AG04449 (cell line): ENCODE measurements around the gene NFE2L3.

ENCODE experiments used
- CTCF ChIA-PET: fragments of 350-600 bp; formaldehyde crosslinking; extraction: SDS; loops from one replicate; lab custom pipeline; 2021; ENCODE audit warnings: antibody characterized with exemption; lab: Yijun Ruan, JAX
- POLR2A ChIA-PET: fragments of 400-600, 350-600 bp; formaldehyde crosslinking; extraction: SDS; loops from one replicate; lab custom pipeline; 2020; ENCODE audit warnings: antibody characterized with exemption, inconsistent platforms; lab: Yijun Ruan, JAX
- DNase-seq: peaks from one replicate; pipeline ENCODE4 v3.0.0-alpha.2; 2010; ENCODE audit warnings: low read depth, low spot score
- H3K4me3 ChIP-seq: 2 replicates; pipeline ENCODE4 v1.5.1; 2011; ENCODE audit warnings: low read depth, mild to moderate bottlenecking, control low read depth, low read length
- TF ChIP-seq, protein P1 (sequence below): IDR thresholded peaks from one replicate; pipeline ENCODE4 v1.5.1; 2011; ENCODE audit warnings: mild to moderate bottlenecking, moderate library complexity, low read length, control low read depth, inconsistent platforms; ENCODE audit not compliant: insufficient read depth; ENCODE audit errors: missing control alignments

NFE2L3 gene

DNA sequence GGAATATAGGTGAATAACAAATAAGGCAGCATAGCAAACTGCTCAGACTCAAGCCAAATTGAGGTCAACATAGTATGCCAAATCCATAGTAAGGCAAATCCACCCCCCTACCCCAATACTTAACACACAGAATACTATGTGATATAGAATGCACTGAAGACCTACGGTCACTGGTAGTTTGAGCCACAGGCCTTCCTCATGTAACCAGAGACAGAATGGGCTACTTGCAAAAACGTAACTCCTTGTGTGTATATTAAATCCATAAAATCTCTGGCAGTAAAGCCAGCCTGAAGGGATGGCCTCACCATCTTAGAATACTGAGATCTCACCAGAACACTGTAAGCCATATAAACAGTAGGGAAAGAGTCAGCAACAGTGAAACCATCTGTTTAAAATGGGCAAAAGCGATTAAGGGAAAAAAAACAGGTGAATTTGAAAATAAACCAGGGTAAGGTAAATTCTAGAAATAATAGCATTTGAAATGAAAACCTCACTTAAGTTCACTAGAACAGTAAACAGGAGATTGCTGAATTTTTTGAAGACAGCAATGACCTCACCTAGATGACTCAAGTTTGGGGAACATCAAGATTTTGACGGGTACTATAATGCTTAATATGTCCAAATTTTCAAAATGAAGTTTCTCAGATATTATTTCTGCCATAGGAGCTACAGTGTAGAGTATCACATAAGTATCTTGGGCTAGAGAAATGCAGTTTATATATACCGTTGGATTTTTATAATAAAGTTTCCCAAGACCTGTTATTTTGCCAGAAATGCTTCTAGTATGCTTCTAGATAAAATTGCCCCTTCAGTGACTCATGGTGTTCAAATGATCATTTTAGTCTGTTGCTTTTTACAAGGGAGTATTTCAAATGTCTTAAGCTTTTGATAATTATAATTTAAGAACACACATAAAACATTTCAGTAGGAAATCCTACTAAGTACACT lies 34.6 kb downstream of the NFE2L3 start:
- POLR2A ChIA-PET = interaction anchor here (3.4 kb wide), 1 partner anchor 12 kb away, joined by 24 read pairs; the partner anchor contains the start of gene HNRNPA2B1
- no peak for DNase-seq
- TF ChIP-seq, protein P1, sequence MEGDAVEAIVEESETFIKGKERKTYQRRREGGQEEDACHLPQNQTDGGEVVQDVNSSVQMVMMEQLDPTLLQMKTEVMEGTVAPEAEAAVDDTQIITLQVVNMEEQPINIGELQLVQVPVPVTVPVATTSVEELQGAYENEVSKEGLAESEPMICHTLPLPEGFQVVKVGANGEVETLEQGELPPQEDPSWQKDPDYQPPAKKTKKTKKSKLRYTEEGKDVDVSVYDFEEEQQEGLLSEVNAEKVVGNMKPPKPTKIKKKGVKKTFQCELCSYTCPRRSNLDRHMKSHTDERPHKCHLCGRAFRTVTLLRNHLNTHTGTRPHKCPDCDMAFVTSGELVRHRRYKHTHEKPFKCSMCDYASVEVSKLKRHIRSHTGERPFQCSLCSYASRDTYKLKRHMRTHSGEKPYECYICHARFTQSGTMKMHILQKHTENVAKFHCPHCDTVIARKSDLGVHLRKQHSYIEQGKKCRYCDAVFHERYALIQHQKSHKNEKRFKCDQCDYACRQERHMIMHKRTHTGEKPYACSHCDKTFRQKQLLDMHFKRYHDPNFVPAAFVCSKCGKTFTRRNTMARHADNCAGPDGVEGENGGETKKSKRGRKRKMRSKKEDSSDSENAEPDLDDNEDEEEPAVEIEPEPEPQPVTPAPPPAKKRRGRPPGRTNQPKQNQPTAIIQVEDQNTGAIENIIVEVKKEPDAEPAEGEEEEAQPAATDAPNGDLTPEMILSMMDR = no peak
- H3K4me3 ChIP-seq = no peak overlapping the region
- CTCF ChIA-PET = interaction anchor here (3.5 to 4.0 kb wide), 3 partner anchors 11 to 96 kb away, joined by 18 to 59 read pairs (median 29); no protein-coding TSS in a partner anchor

DNA sequence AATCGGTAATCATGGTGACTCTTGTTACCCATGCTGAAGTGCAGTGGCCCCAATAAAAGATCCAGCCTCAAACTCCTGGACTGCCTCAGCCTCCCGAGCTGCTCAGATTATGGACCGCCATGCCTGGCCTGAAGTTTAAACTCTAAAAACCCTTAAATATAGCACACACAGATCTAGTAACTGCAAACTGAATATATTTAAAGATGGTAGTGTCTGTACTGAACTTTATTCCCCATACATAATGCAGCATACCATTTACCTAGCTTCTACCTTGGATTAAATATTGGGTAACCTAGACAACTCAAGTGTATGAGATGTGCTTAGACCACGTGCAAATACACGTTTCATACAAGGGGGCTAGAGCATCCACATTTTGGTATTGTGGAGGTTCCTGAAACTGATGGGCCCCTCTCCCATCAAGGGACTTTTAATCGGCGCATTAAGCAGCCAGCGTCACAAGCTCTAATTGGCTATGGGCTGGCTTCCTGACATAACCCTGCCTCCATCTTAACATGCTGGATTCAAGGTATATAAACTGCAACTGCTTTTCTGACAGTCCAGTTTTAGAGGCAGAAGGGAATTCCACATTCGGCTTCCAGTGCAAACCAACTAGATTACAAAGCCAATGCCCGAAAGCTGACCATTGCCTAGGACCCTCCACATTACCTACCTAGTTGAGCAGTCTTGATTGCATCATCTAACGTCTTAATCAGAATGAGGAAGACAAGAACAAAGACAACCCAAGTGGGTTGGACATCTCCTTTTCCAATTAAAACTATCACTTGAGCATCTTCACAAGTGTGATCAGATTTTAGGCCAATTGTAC lies 35.6 kb downstream of the NFE2L3 start:
- CTCF ChIA-PET = interaction anchor here (1.2 to 4.0 kb wide), 4 partner anchors 10 to 294 kb away, joined by 3 to 59 read pairs (median 16); no protein-coding TSS in a partner anchor

DNA sequence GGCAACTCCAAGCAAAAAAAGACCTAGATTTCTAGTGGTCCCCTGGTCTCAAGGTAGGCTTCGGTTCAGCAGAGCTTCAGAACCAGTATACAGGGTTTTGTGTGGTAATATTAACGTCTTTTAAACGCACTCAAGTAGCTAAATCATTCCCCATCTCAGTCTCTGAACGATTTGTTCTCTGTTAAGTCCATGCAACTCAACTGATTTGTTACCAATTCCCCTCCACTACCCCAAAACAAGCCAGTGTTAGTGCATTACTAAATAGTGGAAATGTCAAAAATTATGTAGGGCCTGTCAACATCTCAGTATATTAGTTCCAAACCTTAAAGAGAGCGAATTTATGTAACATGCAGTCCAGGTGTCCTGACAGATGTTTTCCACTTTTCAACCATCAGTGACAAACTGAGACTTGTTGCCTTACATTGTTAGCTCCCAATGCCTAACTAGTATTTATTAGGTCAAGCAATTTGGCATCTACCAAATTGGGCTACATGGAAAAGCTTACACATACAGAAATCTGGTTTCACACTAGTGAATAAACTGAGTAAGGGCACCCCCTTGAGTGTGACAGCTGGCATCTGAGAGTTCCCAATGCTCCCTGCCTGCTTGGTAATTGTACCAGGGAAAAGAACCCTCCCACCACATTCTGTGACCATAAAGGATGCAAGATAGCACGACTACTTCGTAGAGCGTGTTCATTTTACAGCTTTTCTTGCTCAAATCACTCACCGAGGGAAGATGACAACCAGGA lies 36.4 kb downstream of the NFE2L3 start:
- TF ChIP-seq, protein P1 = no peak
- DNase-seq = no peak
- ChIA-PET POLR2A (interaction anchor here (1.5 to 3.4 kb wide), 2 partner anchors 9 to 10 kb away, joined by 3 to 24 read pairs; partner anchors contain the start of gene HNRNPA2B1), CTCF (interaction anchor here (1.2 to 4.0 kb wide), 5 partner anchors 9 to 294 kb away, joined by 3 to 59 read pairs (median 4); no protein-coding TSS in a partner anchor)
- no peak overlapping the region for H3K4me3 ChIP-seq

More for the DNA sequence above, 35.6 kb downstream of the NFE2L3 start:
- H3K4me3 ChIP-seq = no peak overlapping the region
- DNase-seq = no peak
- TF ChIP-seq, protein P1 = no peak
- POLR2A ChIA-PET = interaction anchor here (1.5 to 3.4 kb wide), 2 partner anchors 8 to 11 kb away, joined by 3 to 24 read pairs; partner anchors contain the start of gene HNRNPA2B1

DNA sequence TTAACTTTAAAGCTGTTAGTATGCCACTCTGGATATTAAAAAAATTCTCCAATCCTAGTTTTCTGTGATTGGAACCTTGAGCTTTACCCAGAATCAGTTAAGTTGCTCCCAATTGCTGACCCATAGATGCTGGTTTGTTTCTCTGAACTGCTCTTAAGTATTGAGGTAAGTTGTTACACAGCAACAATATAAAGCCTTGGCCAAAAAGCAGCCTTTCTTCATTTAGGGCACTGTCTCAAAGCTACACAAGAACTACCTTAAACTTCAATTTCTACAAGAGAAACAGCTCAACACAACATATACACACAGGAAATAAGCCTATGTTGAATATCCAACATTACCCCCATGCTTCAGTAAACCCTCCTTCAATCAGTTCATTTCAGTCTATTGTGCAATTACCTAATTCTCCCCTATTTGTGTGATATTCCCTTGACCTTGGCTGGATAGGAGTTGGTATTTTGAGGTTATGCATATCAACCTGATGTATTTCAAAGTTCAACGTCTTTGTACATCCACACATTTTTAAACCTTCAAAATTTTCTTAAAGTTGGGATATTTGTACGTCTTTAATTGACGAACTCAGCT lies 37.1 kb downstream of the NFE2L3 start:
- H3K4me3 ChIP-seq = no peak overlapping the region
- TF ChIP-seq, protein P1 = no peak
- POLR2A ChIA-PET = interaction anchor here (1.5 to 3.4 kb wide), 2 partner anchors 9 kb away, joined by 3 to 24 read pairs; partner anchors contain the start of gene HNRNPA2B1
- no peak for DNase-seq
- CTCF ChIA-PET = interaction anchor here (1.3 to 4.0 kb wide), 4 partner anchors 9 to 295 kb away, joined by 4 to 59 read pairs (median 16); no protein-coding TSS in a partner anchor

DNA sequence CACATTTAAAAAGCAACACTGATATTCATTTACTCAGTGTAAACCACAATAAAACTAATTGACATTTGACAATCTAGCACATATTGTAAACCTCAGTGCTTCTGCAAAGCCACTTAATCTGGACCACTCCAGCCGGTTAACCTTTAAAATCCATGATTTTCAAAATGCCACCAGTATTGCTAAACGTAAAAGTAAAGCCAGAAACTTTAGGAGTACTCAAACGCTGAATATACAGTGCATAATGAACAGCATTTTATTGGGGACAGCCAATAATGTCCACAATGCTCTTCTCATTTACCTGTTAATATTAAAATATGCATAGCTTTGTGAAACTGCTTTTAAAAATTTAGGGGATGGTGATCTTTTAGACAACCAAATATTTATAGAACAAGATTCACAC lies 37.7 kb downstream of the NFE2L3 start:
- ChIA-PET CTCF (interaction anchor here (1.7 to 4.0 kb wide), 3 partner anchors 8 to 99 kb away, joined by 4 to 59 read pairs (median 29); no protein-coding TSS in a partner anchor), POLR2A (interaction anchor here (3.4 kb wide), 1 partner anchor 9 kb away, joined by 24 read pairs; the partner anchor contains the start of gene HNRNPA2B1)
- DNase-seq = no peak
- TF ChIP-seq, protein P1 = no peak
- no peak overlapping the region for H3K4me3 ChIP-seq
